HG02981 (cell line): ENCODE data around the gene CFB.

Experiments used
- ATAC-seq: cut with Tn5 transposase; IDR thresholded peaks from one replicate; pipeline ENCODE4 v1.9.1; 2021; ENCODE audit warnings: mild to moderate bottlenecking, moderate library complexity; ENCODE audit not compliant: unreplicated experiment

CFB gene

DNA sequence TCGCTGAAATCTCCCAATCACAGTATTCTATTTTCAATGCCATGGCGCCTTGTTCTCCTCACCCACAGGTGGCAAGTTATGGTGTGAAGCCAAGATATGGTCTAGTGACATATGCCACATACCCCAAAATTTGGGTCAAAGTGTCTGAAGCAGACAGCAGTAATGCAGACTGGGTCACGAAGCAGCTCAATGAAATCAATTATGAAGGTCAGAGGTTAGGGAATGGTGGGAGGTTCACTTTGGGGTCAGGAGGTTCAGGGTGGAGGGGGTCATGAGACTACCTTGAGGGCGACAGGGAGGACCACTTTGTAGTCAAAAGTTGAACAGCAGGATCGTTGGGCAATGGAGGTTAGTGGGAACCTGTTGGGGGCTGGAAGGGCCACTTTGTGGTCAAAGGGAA, 2.4 kb downstream of the CFB start:
- ATAC-seq = no peak

DNA sequence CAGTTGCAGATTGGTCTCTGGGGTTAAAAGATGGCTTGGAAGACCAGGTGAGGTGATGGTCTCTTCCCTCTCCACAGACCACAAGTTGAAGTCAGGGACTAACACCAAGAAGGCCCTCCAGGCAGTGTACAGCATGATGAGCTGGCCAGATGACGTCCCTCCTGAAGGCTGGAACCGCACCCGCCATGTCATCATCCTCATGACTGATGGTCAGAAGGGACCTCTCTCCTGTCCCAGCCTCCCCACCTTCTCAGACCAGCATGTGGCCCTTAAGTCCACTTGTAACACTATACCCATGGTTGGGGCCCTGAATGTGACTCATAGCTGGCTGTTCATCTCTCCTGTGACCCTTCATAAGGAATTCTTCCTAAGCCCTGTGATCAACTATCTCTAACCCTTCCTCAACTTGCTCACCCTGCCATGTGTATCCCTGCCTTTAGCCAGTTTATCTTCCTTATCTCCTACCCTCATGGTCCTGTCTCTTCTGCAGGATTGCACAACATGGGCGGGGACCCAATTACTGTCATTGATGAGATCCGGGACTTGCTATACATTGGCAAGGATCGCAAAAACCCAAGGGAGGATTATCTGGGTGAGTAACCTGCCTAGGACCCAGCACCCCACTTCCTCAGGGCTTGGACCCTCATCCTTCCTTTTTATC, 3.0 kb downstream of the CFB start:
- ATAC-seq = no peak

GRCh38 chr6:31949926-31950548, 4.1 kb downstream of the CFB start:
- ATAC-seq = no peak

GRCh38 chr6:31952140-31952805, 6.4 kb downstream of the CFB start:
- no peak for ATAC-seq

GRCh38 chr6:31952890-31953289, 7.0 kb downstream of the CFB start:
- no peak for ATAC-seq

GRCh38 chr6:31954511-31954910, 8.6 kb downstream of the CFB start:
- no peak for ATAC-seq

- ATAC-seq = no peak
These were observed 10.9 kb downstream of the CFB start for GRCh38 chr6:31956796-31957195.

- no peak for ATAC-seq
These were observed 12.5 kb downstream of the CFB start for GRCh38 chr6:31958412-31958740.

GRCh38 chr6:31958741-31959739, 13.1 kb downstream of the CFB start, which contains the start of the genes NELFE and SKIC2:
TSS of gene NELFE (minus strand) at chr6:31958971. CDS start at chr6:31958446, 525 bp downstream.
TSS of gene SKIC2 (plus strand) at chr6:31959175. CDS start at chr6:31959193, 18 bp downstream.
- peak; percentile 97 for ATAC-seq

GRCh38 chr6:31961616-31962015, 15.7 kb downstream of the CFB start:
- ATAC-seq = no peak

DNA sequence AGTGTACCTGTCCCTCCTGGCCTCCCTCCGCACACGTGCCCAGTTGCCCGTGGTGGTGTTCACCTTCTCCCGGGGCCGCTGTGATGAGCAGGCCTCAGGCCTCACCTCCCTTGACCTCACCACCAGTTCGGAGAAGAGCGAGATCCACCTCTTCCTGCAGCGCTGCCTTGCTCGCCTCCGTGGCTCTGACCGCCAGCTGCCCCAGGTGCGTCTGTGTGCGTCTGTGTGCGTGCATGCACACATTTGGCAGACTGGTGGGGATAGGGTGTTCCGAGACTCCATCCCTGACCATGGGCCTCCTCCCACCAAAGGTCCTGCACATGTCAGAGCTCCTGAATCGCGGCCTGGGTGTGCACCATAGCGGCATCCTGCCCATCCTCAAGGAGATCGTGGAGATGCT, 18.0 kb downstream of the CFB start:
- no peak for ATAC-seq

DNA sequence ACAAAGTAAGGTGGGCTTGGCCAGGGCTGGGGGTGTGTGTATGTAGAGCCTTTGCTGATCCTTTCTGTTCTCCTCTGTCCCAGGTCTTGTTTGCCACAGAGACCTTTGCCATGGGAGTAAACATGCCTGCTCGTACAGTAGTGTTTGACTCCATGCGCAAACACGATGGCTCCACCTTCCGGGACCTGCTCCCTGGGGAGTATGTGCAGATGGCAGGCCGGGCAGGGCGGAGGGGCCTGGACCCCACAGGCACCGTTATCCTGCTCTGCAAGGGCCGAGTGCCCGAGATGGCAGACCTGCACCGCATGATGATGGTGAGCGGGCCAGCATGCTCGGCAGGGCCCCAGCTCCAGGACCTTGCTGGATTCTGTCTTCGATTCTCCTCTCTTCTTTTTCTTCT, 19.8 kb downstream of the CFB start:
- no peak for ATAC-seq

DNA sequence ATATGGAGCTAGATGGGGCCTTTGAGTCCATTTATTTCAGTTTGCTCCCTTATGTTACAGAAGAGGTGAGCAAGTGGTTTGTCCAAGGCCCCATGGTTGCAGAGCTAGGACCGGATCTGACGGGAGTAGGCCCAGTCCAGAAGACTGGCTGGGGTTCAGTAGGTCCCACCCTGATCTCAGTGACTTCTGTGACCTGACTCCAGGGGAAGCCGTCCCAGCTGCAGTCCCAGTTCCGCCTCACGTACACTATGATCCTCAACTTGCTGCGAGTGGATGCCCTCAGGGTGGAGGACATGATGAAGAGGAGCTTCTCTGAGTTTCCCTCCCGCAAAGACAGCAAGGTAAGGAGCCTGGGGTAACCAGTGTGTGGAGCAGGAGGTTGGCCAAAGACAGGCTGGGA, 20.6 kb downstream of the CFB start:
- no peak for ATAC-seq

GRCh38 chr6:31966997-31967925, 21.4 kb downstream of the CFB start:
- ATAC-seq = no peak

GRCh38 chr6:31967926-31968320, 22.0 kb downstream of the CFB start:
- ATAC-seq = no peak

- ATAC-seq = no peak
These were observed 22.4 kb downstream of the CFB start for GRCh38 chr6:31968326-31968725.

DNA sequence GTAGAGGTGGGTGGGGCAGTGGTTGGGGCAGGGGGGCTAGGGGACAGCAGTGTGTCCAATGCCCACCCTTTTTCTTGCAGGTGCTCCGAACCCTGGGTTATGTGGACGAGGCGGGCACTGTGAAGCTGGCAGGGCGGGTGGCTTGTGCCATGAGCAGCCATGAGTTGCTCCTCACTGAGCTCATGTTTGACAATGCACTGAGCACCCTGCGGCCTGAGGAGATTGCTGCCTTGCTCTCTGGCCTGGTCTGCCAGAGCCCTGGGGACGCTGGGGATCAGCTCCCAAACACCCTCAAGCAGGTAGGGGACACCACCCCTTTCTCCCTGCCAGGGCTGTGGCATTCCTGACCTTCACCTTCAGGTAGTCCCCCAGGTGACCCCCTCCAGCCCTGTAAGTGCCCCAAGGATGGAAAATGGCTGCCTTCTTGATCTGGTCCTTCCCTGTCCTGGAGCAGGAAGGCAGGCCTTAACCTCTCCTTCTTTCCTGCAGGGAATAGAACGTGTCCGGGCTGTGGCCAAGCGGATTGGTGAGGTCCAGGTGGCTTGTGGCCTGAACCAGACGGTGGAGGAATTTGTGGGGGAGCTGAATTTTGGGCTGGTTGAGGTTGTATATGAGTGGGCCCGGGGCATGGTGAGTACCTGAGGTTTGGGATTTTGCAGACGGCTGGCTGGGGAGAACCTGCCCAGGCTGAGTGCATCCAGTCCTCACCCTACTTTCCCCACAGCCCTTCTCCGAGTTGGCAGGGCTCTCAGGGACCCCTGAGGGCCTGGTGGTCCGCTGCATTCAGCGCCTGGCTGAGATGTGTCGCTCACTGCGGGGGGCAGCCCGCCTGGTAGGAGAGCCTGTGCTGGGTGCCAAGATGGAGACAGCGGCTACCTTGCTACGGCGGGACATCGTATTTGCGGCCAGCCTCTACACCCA, 23.2 kb downstream of the CFB start:
- no peak for ATAC-seq

DNA sequence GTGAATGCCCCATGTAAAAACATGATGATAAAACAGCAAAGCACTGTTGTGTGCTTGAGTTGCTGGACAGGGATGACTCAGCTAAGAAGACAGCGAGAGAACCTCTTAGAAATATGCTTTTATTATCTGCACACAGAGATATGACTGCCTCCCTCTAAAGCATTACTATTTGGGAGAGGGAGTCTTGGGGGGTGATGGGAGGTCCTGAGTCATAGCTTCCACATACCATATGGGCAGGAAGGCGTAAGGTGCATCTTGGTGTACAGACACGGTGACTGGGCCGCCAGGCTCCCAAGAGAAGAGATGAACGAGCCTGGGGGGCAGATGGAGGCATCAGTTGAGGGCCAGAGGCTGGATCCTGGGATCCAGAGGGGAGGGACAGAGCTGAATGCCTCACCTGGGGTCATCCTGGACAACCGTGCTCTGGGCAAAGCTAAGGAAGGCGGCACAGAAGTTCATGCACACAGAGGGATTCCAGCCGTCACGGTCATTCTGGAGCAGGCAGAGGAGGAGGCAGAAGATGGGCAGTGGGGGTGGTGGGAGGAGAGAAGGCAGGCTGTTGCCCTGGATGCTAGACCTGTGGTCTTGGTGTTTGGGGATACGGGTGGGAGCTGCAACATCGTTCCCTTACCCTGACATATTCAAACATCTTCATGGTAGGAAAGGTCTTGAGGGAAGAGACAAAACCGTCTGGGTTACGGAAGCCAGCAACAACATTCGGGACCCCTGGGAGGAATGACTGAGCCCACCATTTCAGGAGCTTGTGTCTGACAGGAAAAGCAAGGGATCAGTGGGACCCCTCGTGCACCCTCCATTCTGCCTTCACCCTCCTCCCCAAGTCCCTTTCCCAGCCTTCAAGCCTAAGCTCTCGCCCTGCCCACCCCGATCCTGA, 24.1 kb downstream of the CFB start:
- ATAC-seq = no peak
